Measurements from ENCODE around the gene YWHAH. TPM values are rescaled to one million over a fixed set of nuclear protein-coding genes. Genes with fewer than 3 reads are reported as not detected.

Gene YWHAH
- total and polyA plus RNA-seq, 9 of the 15 experiments (the other 6 are each of a cell fraction or from before 2014, with no cell fraction given), result 32.0 to 177 (median 114) TPM

- 0 out of 6 replicates have a peak, but pooled peaks of 1 of the 3 experiments have one; percentile 11 for TF ChIP-seq CTCF (IDR thresholded peaks at IDR 0.05 in 2 of 3, conservative IDR thresholded peaks at IDR 0.05 in 1 of 3; ENCODE audit: insufficient read depth in 2 of 3, low read depth in 1 of 3, low read length in 3 of 3)
- no peak for TF ChIP-seq ZNF407 (IDR thresholded peaks at IDR 0.05; ENCODE audit: low read depth)
Observed at GRCh38 chr22:31952094-31952401, 7.7 kb downstream of the YWHAH start (continued).
